ENCODE measurements around the gene KIAA1217. TPM values are rescaled to one million over a fixed set of nuclear protein-coding genes. Genes with fewer than 3 reads are reported as not detected.
A peak's percentile ranks its signal among the peaks of the same experiment; 100 is the strongest.
"Not testable (repeated sequence)": the region's sequence is repeated elsewhere in the genome, so short reads cannot be mapped to it uniquely, and the experiment has no call there.

The KIAA1217 gene
- total RNA-seq, 2 donors from 2014 or later = 69.2 to 78.4 TPM

GRCh38 chr10:24416248-24416647 is 207.3 kb downstream of the KIAA1217 start:
- intact Hi-C loops (cut with DNase I, micrococcal nuclease) = no loop called here
- no peak for ATAC-seq
- DNase-seq = no peak

GRCh38 chr10:24417053-24417452 is 208.1 kb downstream of the KIAA1217 start:
- DNase-seq = no peak
- intact Hi-C loops (cut with DNase I, micrococcal nuclease) = no loop called here
- ATAC-seq = no peak

- ATAC-seq (no peak), DNase-seq (no peak)
- intact Hi-C loops (cut with DNase I, micrococcal nuclease) = no loop called here
Observed at GRCh38 chr10:24418532-24418931, 209.6 kb downstream of the KIAA1217 start.

- ATAC-seq = peak; percentile 54
- intact Hi-C loops (cut with DNase I, micrococcal nuclease) = no loop called here
- no peak for DNase-seq
Observed at GRCh38 chr10:24419066-24419465, 210.1 kb downstream of the KIAA1217 start.

GRCh38 chr10:24425151-24425550 is 216.2 kb downstream of the KIAA1217 start:
- DNase-seq = no peak
- ATAC-seq = no peak
- intact Hi-C loops (cut with DNase I, micrococcal nuclease) = no loop called here

GRCh38 chr10:24427678-24428409 is 218.9 kb downstream of the KIAA1217 start:
- ATAC-seq (no peak), DNase-seq (no peak)
- intact Hi-C loops (cut with DNase I, micrococcal nuclease) = no loop called here

GRCh38 chr10:24428410-24428782 is 219.5 kb downstream of the KIAA1217 start:
- ATAC-seq (peak; percentile 26), DNase-seq (no peak)
- intact Hi-C loops (cut with DNase I, micrococcal nuclease) = no loop called here

- no peak for ATAC-seq
- DNase-seq = no peak
- intact Hi-C loops (cut with DNase I, micrococcal nuclease) = no loop called here
Observed at GRCh38 chr10:24430591-24430990, 221.7 kb downstream of the KIAA1217 start.

GRCh38 chr10:24432478-24433416 is 223.8 kb downstream of the KIAA1217 start:
- intact Hi-C loops (cut with DNase I, micrococcal nuclease) = no loop called here
- ATAC-seq = no peak
- DNase-seq = no peak

GRCh38 chr10:24433705-24434104 is 224.8 kb downstream of the KIAA1217 start:
- ATAC-seq (no peak), DNase-seq (no peak)
- intact Hi-C loops (cut with DNase I, micrococcal nuclease) = no loop called here

- intact Hi-C loops (cut with DNase I, micrococcal nuclease) = no loop called here
- no peak for DNase-seq
- no peak for ATAC-seq
Observed at GRCh38 chr10:24434961-24435360, 226.0 kb downstream of the KIAA1217 start.

GRCh38 chr10:24435374-24435773 is 226.4 kb downstream of the KIAA1217 start:
- intact Hi-C loops (cut with DNase I, micrococcal nuclease) = no loop called here
- DNase-seq = no peak
- ATAC-seq = no peak

- intact Hi-C loops (cut with DNase I, micrococcal nuclease) = no loop called here
- ATAC-seq = no peak
Observed at GRCh38 chr10:24437302-24437701, 228.4 kb downstream of the KIAA1217 start.

GRCh38 chr10:24438800-24439199 is 229.9 kb downstream of the KIAA1217 start:
- no peak for ATAC-seq
- no peak for DNase-seq
- intact Hi-C loops (cut with DNase I, micrococcal nuclease) = no loop called here

More at GRCh38 chr10:24437302-24437701, 228.4 kb downstream of the KIAA1217 start:
- no peak for DNase-seq

- ATAC-seq = no peak
- intact Hi-C loops (cut with DNase I, micrococcal nuclease) = no loop called here
Observed at GRCh38 chr10:24439935-24440334, 231.0 kb downstream of the KIAA1217 start.

GRCh38 chr10:24440817-24441797 is 232.2 kb downstream of the KIAA1217 start:
- no peak for ATAC-seq
- intact Hi-C loops (cut with DNase I, micrococcal nuclease) = no loop called here
- DNase-seq = no peak

More at GRCh38 chr10:24439935-24440334, 231.0 kb downstream of the KIAA1217 start:
- DNase-seq = no peak

- no peak for ATAC-seq
- intact Hi-C loops (cut with DNase I, micrococcal nuclease) = no loop called here
- no peak for DNase-seq
Observed at GRCh38 chr10:24442234-24442633, 233.3 kb downstream of the KIAA1217 start.

GRCh38 chr10:24442641-24443174 is 233.8 kb downstream of the KIAA1217 start:
- intact Hi-C loops (cut with DNase I, micrococcal nuclease); DNase-seq; ATAC-seq: not testable (repeated sequence)

GRCh38 chr10:24444337-24444736 is 235.4 kb downstream of the KIAA1217 start:
- no peak for DNase-seq
- ATAC-seq = no peak
- intact Hi-C loops (cut with DNase I, micrococcal nuclease) = no loop called here
